GM18499 (cell line): Measurements from ENCODE around the gene MAP3K4.
"Not testable (repeated sequence)": the region's sequence is repeated elsewhere in the genome, so short reads cannot be mapped to it uniquely, and the experiment has no call there.

Source experiments
- ATAC-seq: cut with Tn5 transposase; IDR thresholded peaks from one replicate; pipeline ENCODE4 v1.9.1; 2021; ENCODE audit warnings: moderate number of reproducible peaks; ENCODE audit not compliant: insufficient read depth, unreplicated experiment

MAP3K4 gene

DNA sequence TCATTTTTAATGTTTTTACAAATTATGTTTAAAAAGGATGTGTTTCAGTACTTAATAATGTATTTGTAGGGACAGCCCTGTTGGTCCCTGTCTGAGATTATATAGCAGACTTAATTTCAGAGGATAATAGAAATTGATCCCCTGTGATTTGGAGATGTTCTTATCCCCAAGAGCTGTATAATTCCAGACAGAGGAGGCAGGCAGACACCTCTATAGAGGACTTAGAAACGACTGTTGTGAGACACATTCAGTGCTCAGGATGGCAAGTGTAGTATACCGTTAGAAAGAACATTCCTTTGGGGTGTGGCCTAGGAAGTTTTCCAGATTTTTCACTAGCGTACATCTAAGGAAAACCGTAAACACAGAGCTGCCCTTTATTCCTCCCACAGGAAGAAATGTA is 117.8 kb downstream of the MAP3K4 start:
- no peak for ATAC-seq

DNA sequence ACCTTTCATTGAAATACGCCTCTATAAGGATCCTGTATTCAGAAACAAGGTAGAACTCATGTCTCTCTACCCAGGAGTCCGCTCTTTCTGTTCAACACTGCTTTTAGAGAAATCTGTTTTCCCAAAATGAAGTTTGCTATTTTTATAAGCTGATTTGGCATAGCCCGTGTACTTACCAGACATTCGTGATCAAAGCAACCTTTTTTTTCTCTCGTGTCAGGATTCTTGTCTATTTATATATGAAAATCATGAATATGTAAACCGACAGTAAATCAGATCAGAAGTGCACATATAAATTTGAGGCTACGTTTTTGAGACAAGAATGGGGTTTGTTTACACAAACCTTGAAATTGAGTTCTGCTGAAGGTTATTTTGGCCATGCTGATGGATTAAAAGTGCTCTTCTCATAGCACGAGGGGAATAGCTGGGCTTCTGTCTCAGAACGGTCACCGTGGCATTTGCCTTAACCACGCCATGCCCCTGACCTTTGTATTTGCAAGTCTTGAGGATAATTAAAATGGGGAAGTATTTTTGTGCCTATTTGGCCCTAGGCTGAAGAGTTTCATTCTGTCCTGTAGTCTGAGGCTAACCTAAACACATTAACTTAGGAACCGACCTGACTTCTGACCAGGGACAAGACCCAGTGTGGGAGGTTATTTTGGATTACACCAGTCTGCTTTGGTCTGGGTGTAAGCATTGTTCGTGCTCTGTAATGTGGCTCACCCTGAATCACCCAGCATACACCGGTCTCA is 118.6 kb downstream of the MAP3K4 start:
- no peak for ATAC-seq

DNA sequence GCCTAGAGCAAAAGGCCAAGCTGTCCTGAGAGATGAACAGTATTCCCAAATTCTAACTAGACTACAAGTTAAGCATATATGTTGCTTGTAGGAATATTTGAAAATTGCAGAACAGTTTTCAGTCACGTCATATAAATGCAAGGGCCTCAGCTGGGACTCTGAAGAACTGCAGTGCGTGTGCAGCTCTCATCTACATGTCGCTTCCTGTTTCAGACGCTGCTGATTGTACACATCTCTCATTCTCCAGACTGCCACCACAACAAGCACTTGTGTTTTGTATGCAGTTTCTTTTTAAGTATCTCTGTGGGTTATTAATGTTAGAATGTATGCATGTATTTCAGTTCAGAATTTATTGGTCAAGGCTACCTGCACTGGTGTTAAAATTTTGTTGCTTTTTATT is 119.7 kb downstream of the MAP3K4 start:
- no peak for ATAC-seq

DNA sequence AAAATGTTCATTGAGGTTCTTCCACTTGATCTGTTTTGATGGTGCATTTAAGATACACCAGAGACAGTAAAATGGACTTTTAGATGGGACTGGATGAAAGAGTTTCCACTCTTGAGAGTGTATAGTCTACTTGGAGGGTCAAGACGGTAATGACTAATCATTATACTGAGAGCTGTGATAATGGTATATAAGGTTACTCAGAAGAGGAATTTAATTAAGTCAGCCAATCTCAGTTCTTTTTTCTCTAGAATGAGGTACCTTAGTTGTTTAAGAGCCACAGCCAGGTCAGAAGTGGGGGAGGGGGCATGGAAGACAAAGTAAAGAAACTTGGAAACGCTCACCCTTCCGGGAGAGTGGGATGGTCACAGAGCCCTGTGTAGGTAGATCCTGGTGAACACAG is 123.9 kb downstream of the MAP3K4 start:
- ATAC-seq = peak; percentile 38

DNA sequence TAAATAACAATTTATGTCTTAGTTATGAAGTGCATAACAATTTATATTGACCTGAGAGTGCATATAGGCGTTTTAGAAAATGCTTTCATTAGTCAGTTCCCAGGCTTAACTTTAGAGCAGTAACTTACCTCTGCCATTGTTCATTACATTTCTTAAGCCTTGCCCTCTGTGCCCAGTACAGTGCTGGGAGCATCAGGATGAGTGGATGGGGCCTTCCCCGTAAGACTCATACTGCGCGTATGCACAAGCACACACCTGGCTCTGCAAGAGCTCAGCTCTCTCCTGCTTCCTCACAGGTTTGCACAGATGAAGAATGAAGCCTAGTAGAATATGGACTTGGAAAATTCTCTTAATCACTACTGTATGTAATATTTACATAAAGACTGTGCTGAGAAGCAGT is 125.0 kb downstream of the MAP3K4 start:
- no peak for ATAC-seq

DNA sequence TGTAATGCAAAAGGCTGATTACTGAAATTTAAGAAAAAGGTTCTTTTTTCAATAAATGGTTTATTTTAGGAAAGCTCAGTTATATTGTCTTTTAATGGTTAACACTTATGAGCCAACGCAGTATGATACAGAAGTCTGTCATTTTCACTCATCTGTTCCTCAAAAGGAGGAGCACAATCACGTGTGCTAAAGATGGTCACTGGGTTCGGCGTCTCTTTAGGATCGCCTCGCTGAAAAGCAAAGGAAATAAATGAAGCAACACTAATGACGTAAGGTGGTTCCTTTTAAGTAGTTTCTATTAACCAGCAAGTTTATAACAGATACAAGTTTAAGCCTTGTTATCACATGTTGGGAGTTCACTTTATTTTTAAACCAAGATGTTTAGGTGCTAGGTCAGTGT is 125.7 kb downstream of the MAP3K4 start:
- no peak for ATAC-seq

DNA sequence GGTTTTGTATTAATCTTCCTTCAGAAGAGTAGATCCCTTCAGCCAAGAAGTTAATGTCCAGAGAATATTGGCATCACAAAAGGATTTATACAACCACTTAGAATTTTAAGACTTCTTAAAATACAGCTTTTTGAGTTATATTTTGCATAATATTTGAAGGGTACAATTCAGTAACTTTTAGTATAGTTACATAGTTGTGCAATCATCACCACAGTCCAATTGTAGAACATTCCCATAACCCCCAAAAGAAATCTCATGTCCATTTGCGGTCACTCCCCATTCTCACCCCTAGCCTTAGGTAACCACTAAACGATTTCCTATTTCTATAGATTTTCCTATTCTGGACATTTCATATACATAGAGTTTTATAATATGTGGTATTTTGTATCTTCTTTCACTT is 126.4 kb downstream of the MAP3K4 start:
- ATAC-seq = no peak

DNA sequence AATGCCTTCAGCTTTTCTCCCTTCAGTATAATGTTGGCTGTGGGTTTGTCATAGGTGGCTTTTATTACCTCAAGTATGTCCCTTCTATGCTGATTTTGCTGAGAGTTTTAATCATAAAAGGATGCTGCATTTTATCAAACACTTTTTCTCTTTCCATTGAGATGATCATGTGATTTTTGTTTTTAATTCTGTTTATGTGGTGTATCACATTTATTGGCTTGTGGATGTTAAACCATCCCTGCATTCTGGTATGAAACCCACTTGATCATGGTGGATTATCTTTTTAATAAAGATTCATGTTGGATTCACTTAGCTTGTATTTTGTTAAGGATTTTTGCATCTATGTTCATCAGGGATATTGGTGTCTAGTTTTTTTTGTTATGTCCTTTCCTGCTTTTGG is 131.8 kb downstream of the MAP3K4 start:
- not testable (repeated sequence) for ATAC-seq

DNA sequence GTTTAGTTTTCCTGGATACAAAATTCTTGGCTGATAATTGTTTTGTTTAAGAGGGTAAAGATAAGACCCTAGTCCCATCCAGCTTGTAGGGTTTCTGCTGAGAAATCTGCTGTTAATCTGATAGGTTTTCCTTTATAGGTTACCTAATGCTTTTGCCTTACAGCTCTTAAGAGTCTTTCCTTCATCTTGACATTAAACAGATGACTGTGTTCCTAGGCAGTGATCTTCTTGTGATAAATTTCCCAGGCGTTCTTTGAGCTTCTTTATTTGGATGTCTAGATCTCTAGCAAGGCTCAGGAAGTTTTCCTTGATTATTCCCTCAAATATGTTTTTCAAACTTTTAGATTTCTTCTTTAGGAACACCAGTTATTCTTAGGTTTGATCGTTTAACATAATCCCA is 134.0 kb downstream of the MAP3K4 start:
- no peak for ATAC-seq

DNA sequence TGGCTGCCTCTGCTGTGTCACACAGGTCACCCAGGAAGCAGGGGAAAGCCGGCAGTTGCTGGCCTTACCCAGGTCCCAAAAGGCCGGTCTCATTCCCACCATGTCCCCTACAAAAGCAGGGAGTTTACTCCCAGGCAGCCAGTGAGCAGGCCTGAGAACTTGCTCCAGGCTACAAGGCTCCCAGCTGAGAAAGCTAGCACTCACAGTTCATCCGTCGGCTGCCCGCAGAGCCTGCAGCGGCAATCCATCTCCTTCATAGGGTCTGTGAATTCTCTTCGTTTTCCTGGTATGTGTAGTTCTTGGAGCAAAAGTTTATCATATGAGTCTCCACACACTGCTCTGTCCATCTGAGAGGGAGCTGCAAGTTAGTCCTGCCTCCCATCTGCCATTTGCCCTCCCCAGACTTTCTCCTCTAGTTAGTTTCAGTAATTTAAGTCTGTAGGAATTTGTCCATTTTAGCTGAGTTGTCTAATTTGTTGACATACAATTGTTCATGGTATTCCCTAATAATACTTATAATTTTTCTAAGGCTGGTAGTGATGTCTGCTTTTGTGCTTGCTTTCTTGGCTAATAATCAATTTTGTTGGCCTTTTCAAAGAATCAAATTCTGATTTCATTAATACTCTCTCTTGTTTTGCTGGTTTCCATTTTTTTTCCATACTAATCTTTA is 135.6 kb downstream of the MAP3K4 start:
- no peak for ATAC-seq

DNA sequence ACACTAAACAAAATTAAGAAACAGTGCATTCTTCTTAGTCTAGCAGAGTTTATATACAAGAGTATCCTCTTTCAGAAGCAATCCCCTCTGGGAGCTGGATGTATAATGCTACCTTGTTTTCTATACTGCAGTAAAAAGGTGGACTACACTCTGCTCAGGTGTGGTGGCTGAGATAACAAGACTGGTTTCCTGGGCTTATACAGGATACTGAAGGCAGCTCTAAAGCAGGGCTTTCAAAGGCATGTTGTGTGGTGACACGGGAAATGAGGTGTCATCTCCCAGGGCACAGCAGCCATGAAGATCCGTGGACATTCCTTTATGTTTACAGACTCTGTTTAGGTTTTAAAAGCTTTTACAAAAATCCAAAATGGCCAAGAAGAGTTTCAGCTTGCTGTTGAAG is 136.7 kb downstream of the MAP3K4 start:
- no peak for ATAC-seq

DNA sequence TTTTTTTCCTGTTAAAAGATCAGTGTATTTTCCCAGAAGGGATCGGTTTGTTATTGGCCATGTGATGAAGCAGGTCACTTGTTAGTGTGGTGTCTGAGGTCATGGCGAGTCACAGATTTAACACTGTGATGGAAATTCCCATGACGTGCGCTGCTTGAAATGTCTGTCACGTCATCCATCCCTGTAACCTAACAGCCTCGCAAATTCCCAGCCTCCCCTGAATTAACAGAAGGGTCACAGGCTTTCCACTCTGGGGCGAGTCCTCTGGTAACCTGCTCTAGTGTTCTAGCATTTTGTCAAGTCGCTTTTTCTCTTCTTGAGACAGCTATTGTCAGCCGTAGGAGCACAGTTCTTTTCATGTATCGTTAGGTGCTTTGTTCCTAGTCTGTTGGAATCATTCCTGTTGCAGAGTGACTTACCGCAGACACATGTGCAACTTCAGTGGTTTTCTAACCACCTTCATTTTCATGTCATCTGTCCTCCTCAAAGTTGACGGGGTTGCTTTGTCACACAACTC is 137.2 kb downstream of the MAP3K4 start:
- no peak for ATAC-seq

DNA sequence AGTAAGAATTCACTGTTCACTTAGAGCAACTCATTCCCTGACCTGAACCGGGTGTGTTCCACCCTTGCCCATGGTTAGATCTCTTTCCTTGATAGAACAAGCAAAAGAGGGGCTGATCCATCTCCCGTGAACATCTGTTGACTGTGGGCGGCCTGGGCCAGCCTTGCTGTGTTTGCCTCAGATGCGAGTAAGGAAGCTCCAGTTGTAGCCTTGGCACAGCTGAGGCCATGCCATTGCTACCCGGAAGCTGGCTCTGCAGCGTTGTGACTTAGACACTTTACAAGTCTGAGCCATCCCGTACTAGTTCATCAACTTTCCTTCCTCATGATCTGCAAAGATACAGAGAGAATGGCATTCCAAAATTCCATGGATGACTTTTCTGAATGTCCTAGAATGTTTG is 139.0 kb downstream of the MAP3K4 start:
- ATAC-seq = no peak

DNA sequence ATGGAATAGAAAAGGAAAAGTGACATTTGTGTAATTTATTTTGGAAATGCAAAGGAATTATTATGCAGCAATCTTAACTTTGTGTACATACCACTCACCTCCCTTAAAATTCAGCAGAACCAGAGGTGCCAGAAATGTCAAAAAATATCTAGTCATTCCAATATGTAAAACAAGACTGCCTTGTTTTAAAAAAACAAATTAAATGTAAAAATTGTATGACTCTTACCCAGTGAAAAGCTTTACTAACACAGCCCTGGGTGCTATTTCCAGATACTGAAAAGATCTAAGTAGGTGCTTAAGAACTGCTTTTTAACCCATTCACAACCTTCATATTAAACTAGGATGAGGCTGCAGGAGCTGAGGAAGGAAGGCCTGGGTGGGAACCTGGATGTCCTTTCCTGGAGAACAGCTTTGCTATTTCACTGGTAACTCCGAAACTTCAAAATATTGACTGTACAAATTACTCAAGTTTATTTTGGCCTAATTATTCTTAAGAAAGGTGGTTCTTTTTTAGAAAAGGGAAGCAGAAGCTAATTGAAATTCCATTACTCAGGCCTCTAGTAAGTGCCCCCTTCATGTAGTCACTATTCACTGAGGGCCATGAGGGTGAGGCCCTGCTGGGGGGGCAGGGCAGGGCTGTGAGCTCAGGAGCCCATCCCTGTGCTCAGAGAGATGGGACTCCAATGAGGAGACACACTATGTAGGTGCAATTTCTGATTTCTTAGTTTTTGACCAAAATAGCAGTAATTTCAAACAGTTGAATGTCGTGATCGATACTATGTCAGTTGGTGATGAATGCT is 139.6 kb downstream of the MAP3K4 start:
- ATAC-seq = no peak

DNA sequence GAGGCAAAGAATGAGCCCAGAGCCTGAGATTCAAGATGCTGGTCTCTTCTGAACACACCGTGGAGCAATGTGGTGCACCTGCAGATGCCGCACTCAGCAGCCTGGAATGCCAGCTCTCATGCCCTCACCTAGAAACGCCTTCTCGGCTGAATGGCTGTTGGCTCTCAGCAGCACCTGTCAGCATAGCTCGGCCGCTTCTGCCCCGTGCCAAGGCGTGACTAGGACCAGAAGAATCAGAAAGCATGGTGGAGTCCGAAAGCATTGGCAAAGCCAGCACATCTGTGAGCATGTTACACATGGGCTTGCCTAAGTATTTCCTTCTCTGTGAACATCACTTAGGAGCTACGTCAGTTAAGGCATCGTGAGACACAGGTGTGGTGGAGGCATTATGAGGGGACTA is 140.8 kb downstream of the MAP3K4 start:
- ATAC-seq = no peak

DNA sequence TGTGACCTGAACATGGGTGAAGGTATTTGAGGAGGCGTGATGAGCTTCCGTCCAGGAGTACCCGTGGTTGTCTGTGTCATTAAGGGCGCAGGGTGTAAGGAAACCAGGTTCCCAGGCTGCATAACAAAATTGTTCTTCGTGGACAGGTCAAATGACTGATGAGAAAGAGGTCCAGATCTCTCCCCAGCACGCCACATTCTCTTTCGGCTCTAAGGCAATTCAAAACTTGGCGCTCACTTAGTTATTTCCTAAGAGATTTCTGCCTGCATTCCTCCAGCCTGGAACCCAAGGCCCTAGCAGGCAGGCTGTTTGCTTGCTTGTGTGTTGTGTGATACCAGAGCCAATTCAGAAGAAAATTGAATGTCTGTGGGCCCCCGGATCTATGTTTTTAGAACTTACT is 142.4 kb downstream of the MAP3K4 start:
- no peak for ATAC-seq

DNA sequence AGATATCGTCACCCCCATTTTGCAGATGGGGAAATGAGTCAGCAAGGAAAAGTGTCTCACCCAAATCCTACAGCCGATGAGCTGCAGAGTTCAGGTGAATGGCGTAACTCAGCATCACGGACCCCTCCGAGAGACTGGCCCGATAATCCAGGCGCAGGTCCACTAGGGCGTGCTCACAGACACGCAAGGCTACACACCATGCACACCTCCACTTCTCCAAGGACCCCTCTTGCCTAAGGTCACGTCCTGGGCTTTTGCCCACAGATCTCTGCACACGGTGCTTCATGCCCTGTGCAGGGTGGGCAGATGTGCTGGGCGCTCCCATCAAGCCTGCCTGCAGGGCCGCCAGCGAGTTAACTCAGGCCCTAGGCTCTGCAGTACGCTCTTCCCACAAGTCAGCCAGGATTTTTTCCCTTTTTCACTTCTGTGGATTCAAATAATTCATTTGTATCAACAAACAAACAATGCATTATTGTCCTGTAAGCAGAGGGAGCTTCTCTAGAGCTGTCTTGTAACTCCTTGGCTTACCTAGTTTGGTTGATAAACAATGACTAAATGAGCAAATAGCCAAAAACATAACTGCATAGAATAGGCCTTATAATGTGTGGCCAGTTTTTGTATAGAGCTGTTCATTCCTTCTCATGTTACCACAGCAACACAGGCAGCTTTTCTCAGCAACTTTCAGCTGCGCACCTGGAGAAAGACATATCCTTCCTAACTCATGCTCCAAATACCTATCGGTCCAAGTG is 143.2 kb downstream of the MAP3K4 start:
- no peak for ATAC-seq

DNA sequence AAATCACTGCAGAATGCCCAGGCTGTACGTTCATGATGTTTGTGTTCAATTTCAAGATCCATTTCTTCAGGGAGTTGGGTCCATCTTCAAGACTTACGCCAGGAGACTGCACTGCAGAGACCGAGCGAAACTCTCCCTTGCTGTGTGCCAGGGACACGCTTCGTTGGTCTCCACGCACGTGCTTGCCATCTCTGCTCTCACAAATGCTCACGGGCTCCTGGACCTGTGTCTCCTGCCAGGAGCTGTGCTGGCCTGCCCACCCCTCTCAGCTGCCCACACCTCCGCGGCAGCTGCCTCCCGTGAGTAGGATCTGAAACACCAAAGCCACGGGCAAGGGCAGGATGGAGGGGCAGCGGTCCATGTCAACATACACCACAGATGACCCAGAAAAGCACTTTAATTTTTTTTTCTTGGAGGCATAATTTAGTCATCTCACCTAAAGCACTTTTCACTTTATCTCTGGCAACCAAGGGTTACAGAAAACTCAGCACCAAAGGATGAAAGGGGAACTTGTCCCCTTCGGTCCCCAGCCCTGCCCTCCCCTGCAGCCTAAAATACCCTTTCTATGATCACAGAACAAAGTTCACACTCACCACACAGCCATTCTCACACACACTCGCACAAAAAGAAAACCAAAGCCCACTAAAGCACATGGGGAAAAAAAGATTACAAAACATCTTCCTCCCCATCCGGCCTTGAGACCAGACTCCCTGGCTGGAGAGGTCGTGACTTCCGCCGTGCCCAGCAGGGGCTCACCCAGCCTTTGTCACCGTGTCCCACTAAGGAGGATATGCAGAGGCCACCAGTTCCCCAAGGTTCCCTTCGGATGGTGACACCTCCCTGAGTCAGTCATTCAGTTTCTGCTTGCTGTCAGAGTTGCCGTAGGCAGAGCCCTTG is 144.4 kb downstream of the MAP3K4 start:
- ATAC-seq = no peak

DNA sequence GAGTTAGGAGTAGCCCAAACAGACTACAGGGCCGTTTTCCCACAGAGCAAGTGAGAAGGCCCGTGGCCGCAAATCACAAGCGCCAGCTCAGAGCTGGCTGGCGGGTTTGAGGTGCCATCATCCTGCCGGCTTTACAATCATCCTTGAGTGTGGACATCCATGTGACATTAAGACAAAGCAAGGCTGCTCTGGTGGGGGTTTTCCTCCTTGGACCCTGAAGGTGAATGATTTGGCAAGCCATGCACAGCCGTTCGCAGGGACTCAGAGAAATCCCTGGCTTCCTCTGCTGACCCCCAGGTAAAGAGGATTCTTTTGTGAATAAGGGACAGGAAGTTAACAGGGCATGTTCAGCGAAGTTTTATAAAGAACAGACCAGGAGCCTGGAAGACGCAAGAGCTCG is 145.1 kb downstream of the MAP3K4 start:
- ATAC-seq = no peak
